ENCODE data around the gene TRPM5. TPM values are rescaled to one million over a fixed set of nuclear protein-coding genes. Genes with fewer than 3 reads are reported as not detected.
"Not testable (repeated sequence)": the region's sequence is repeated elsewhere in the genome, so short reads cannot be mapped to it uniquely, and the experiment has no call there.

TRPM5 gene
- total RNA-seq, 4 donors from 2014 or later, result 0.29 TPM; not detected in 3

DNA sequence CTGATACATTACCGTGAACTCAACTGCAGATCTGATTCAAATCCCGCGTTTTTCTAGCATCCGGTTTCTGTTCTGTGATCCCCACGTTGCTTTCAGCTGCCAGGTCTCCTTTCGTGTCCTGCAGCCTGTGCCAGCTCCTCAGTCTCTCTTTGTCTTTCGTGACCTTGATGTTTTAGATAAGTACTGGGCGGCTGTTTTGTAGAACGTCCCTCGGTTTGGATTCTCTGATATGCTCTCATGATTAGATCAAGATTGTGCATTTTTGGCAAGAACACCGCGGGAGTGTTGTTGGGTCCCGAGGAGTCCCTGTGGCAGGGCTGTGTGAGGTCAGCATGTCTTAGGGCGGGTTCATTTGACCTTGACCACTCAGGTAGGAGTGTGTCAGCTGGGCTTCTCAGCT is 39.1 kb upstream of the TRPM5 start:
- WGBS, result 49% methylated on average over 14 of the region's 14 CpGs
- H3K36me3 ChIP-seq, result no peaks in the 10 kb centered on the region
- no peak overlapping the region for H3K4me3 ChIP-seq
- peaks cover 37% of the 10 kb centered on the region for H3K27me3 ChIP-seq
- no peak overlapping the region for H3K27ac ChIP-seq
- no peak for DNase-seq (ENCODE audit: low spot score in 2 of 2)
- no peak for TF ChIP-seq POLR2A (IDR thresholded peaks at IDR 0.05)
- TF ChIP-seq POLR2AphosphoS5 (IDR thresholded peaks at IDR 0.05), result no peak
- no peak for TF ChIP-seq EP300 (IDR thresholded peaks at IDR 0.05)
- no peak for TF ChIP-seq CTCF (IDR thresholded peaks at IDR 0.05)
- no peaks in the 10 kb centered on the region for H3K9me3 ChIP-seq
- peaks cover 6% of the 10 kb centered on the region for H3K4me1 ChIP-seq

GRCh38 chr11:2482745-2483144 is 38.4 kb upstream of the TRPM5 start:
- Histone ChIP-seq H3K4me3 (no peak overlapping the region), H3K27ac (no peak overlapping the region), H3K36me3 (no peaks in the 10 kb centered on the region), H3K9me3 (no peaks in the 10 kb centered on the region), H3K4me1 (peaks cover 6% of the 10 kb centered on the region), H3K27me3 (peaks cover 37% of the 10 kb centered on the region)
- no peak for TF ChIP-seq POLR2AphosphoS5 (IDR thresholded peaks at IDR 0.05)
- TF ChIP-seq POLR2A (IDR thresholded peaks at IDR 0.05), result no peak
- TF ChIP-seq EP300 (IDR thresholded peaks at IDR 0.05), result no peak
- no peak for TF ChIP-seq CTCF (IDR thresholded peaks at IDR 0.05)
- DNase-seq (ENCODE audit: low spot score in 2 of 2), result no peak
- 63% methylated on average over 5 of the region's 5 CpGs for WGBS

DNA sequence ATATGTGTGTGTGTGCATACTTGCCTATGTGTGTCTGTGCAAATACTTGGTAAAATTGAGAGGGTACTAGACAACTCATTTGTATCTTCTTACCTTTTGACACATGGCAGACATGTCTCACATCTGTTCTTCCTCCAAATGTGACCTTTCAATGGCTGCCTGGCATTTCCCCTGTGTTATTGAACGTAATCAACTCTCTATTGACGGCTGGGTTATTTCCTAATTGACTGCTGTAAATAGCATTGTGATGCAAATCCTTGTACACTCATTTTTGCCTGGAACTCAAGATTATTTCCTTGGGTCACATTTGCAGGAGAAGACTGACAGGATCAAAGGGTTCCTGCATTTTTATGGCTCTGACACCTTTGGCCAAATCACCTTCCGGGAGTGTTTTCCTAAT is 37.9 kb upstream of the TRPM5 start:
- Histone ChIP-seq H3K4me3 (no peak overlapping the region), H3K4me1 (peaks cover 6% of the 10 kb centered on the region), H3K9me3 (no peaks in the 10 kb centered on the region), H3K27ac (no peak overlapping the region), H3K27me3 (peaks cover 37% of the 10 kb centered on the region), H3K36me3 (no peaks in the 10 kb centered on the region)
- no peak for TF ChIP-seq EP300 (IDR thresholded peaks at IDR 0.05)
- TF ChIP-seq POLR2A (IDR thresholded peaks at IDR 0.05), result no peak
- TF ChIP-seq POLR2AphosphoS5 (IDR thresholded peaks at IDR 0.05), result no peak
- no peak for TF ChIP-seq CTCF (IDR thresholded peaks at IDR 0.05)
- no peak for DNase-seq (ENCODE audit: low spot score in 2 of 2)
- WGBS, result 49% methylated on average over 3 of the region's 3 CpGs

GRCh38 chr11:2481253-2481652 is 36.9 kb upstream of the TRPM5 start:
- no peak overlapping the region for H3K27ac ChIP-seq
- H3K9me3 ChIP-seq, result no peaks in the 10 kb centered on the region
- H3K4me3 ChIP-seq, result no peak overlapping the region
- no peak for DNase-seq (ENCODE audit: low spot score in 2 of 2)
- H3K27me3 ChIP-seq, result peaks cover 37% of the 10 kb centered on the region
- WGBS, result 34% methylated on average over 14 of the region's 14 CpGs
- peaks cover 6% of the 10 kb centered on the region for H3K4me1 ChIP-seq
- TF ChIP-seq POLR2A (IDR thresholded peaks at IDR 0.05) (no peak), POLR2AphosphoS5 (IDR thresholded peaks at IDR 0.05) (no peak), EP300 (IDR thresholded peaks at IDR 0.05) (no peak), CTCF (IDR thresholded peaks at IDR 0.05) (no peak)
- H3K36me3 ChIP-seq, result no peaks in the 10 kb centered on the region

GRCh38 chr11:2480874-2481220 is 36.5 kb upstream of the TRPM5 start:
- peaks cover 37% of the 10 kb centered on the region for H3K27me3 ChIP-seq
- no peak overlapping the region for H3K27ac ChIP-seq
- no peak for DNase-seq (ENCODE audit: low spot score in 2 of 2)
- WGBS, result 19% methylated on average over 7 of the region's 7 CpGs
- H3K4me3 ChIP-seq, result no peak overlapping the region
- H3K9me3 ChIP-seq, result no peaks in the 10 kb centered on the region
- H3K36me3 ChIP-seq, result no peaks in the 10 kb centered on the region
- no peak for TF ChIP-seq EP300 (IDR thresholded peaks at IDR 0.05)
- TF ChIP-seq CTCF (IDR thresholded peaks at IDR 0.05), result no peak
- TF ChIP-seq POLR2AphosphoS5 (IDR thresholded peaks at IDR 0.05), result no peak
- no peak for TF ChIP-seq POLR2A (IDR thresholded peaks at IDR 0.05)
- H3K4me1 ChIP-seq, result peaks cover 6% of the 10 kb centered on the region

DNA sequence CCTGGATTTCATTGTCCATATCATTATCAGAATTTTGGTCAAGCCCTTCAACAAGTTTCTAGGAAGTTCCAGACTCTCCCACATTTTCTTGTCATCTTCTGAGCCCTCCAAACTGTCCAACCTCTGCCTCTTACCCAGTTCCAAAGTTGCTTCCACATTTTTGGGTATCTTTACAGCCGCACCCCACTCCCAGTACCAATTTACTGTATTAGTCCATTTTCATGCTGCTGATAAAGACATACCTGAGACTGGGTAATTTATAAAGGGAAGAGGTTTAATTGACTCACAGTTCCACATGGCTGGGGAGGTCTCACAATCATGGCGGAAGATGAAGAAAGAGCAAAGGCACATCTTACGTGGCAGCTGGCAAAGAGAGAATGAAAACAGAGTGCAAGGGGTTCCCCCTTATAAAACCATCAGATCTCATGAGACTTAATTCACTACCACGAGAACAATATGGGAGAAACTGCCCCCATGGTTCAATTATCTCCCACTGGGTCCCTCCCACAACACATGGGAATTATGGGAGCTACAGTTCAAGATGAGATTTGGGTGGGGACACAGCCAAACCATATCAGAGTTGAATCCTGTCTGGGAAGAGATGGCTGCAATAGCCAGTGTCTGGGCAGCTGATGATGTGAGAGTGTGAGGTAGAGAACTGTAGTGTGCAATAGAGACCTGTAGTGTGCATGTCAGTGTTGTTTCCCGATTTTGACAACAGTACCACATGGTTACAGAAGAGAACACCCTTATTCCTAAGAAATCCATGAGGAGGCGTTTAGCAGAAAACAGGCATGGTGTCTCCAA is 36.0 kb upstream of the TRPM5 start:
- DNase-seq (ENCODE audit: low spot score in 2 of 2); H3K9me3 ChIP-seq; H3K36me3 ChIP-seq; H3K4me1 ChIP-seq; H3K27ac ChIP-seq; H3K4me3 ChIP-seq: not testable (repeated sequence)
- H3K27me3 ChIP-seq, result peaks cover 33% of the 10 kb centered on the region
- 63% methylated on average over 6 of the region's 6 CpGs for WGBS
